Activated T-helper 2 cell treated with anti-CD3 and anti-CD28 coated beads, Interferon-gamma antibody, Interleukin-2, Interleukin-4, amounts not matched to agents 10 μg/mL and 5 μg/mL and 100 μg/mL, durations not matched to agents 14 hours and 24 hours and 36 hours (primary cell): ENCODE results near the gene CHRD. TPM values are rescaled to one million over a fixed set of nuclear protein-coding genes. Genes with fewer than 3 reads are reported as not detected.

Experiments
- DNase-seq: peaks from one replicate; pipeline ENCODE4 v3.0.0; 2021; ENCODE audit warnings: low spot score
- H3K27ac Mint-ChIP-seq: one replicate; pipeline ENCODE4 v1.8.0; 2021; ENCODE audit warnings: mixed read lengths
- H3K27me3 Mint-ChIP-seq: one replicate; pipeline ENCODE4 v1.8.0; 2021; ENCODE audit warnings: low read depth, mixed read lengths
- H3K36me3 Mint-ChIP-seq: one replicate; pipeline ENCODE4 v1.8.0; 2021; ENCODE audit warnings: low read depth, mixed read lengths
- H3K4me1 Mint-ChIP-seq: one replicate; pipeline ENCODE4 v1.8.0; 2021; ENCODE audit warnings: low read depth, mixed read lengths
- H3K4me3 Mint-ChIP-seq: one replicate; pipeline ENCODE4 v1.8.0; 2021; ENCODE audit warnings: low read depth, mild to moderate bottlenecking, moderate library complexity, mixed read lengths
- H3K9me3 Mint-ChIP-seq: one replicate; pipeline ENCODE4 v1.8.0; 2021; ENCODE audit warnings: mixed read lengths
- intact Hi-C: fragments of 100-400 bp; cut with micrococcal nuclease; formaldehyde crosslinking; loops from one replicate; pipeline ENCODE4 v1.15.1; 2023
- total RNA-seq: library from RNA; stranded (reverse); gene quantifications from 2 replicates; pipeline ENCODE4 v1.2.3, GENCODE V29; 2022

The CHRD gene
- total RNA-seq, 1 donor from 2014 or later = not detected

GRCh38 chr3:184384856-184385422, 5.1 kb downstream of the CHRD start:
- intact Hi-C loops = no loop called here

GRCh38 chr3:184386047-184386806, 6.4 kb downstream of the CHRD start:
- peaks cover 35% of the 10 kb centered on the region for H3K27me3 Mint-ChIP-seq
- no peak for DNase-seq
- H3K4me1 Mint-ChIP-seq = no peaks in the 10 kb centered on the region
- no peak overlapping the region for H3K27ac Mint-ChIP-seq
- H3K4me3 Mint-ChIP-seq = no peak overlapping the region
- intact Hi-C loops = no loop called here
- H3K36me3 Mint-ChIP-seq = no peaks in the 10 kb centered on the region
- H3K9me3 Mint-ChIP-seq = no peaks in the 10 kb centered on the region

More at GRCh38 chr3:184384856-184385422, 5.1 kb downstream of the CHRD start:
- no peaks in the 10 kb centered on the region for H3K36me3 Mint-ChIP-seq
- peaks cover 4% of the 10 kb centered on the region for H3K4me1 Mint-ChIP-seq
- H3K27me3 Mint-ChIP-seq = peaks cover 30% of the 10 kb centered on the region
- H3K9me3 Mint-ChIP-seq = no peaks in the 10 kb centered on the region
- no peak overlapping the region for H3K4me3 Mint-ChIP-seq
- no peak for DNase-seq
- no peak overlapping the region for H3K27ac Mint-ChIP-seq

- no peaks in the 10 kb centered on the region for H3K9me3 Mint-ChIP-seq
- peaks cover 31% of the 10 kb centered on the region for H3K27me3 Mint-ChIP-seq
- H3K36me3 Mint-ChIP-seq = no peaks in the 10 kb centered on the region
- no peak overlapping the region for H3K4me3 Mint-ChIP-seq
- no peak overlapping the region for H3K27ac Mint-ChIP-seq
- intact Hi-C loops = no loop called here
- H3K4me1 Mint-ChIP-seq = no peaks in the 10 kb centered on the region
- DNase-seq = no peak
These were observed 7.4 kb downstream of the CHRD start for GRCh38 chr3:184387174-184387714.

GRCh38 chr3:184388164-184388935, 8.5 kb downstream of the CHRD start:
- no peaks in the 10 kb centered on the region for H3K9me3 Mint-ChIP-seq
- H3K27me3 Mint-ChIP-seq = peaks cover 23% of the 10 kb centered on the region
- no peaks in the 10 kb centered on the region for H3K4me1 Mint-ChIP-seq
- intact Hi-C loops = no loop called here
- H3K36me3 Mint-ChIP-seq = no peaks in the 10 kb centered on the region
- H3K27ac Mint-ChIP-seq = no peak overlapping the region
- DNase-seq = no peak
- no peak overlapping the region for H3K4me3 Mint-ChIP-seq

- intact Hi-C loops = no loop called here
These were observed 9.0 kb downstream of the CHRD start for GRCh38 chr3:184388936-184389230.

GRCh38 chr3:184389384-184389783, 9.5 kb downstream of the CHRD start:
- no peak overlapping the region for H3K27ac Mint-ChIP-seq
- H3K4me1 Mint-ChIP-seq = no peaks in the 10 kb centered on the region
- no peak for DNase-seq
- H3K4me3 Mint-ChIP-seq = no peak overlapping the region
- H3K27me3 Mint-ChIP-seq = peaks cover 25% of the 10 kb centered on the region
- intact Hi-C loops = no loop called here
- H3K9me3 Mint-ChIP-seq = no peaks in the 10 kb centered on the region
- no peaks in the 10 kb centered on the region for H3K36me3 Mint-ChIP-seq

More at GRCh38 chr3:184388936-184389230, 9.0 kb downstream of the CHRD start:
- Mint-ChIP-seq H3K36me3 (no peaks in the 10 kb centered on the region), H3K27ac (no peak overlapping the region), H3K27me3 (peaks cover 24% of the 10 kb centered on the region), H3K4me3 (no peak overlapping the region), H3K4me1 (no peaks in the 10 kb centered on the region), H3K9me3 (no peaks in the 10 kb centered on the region)
- no peak for DNase-seq

GRCh38 chr3:184389935-184390528, 10.2 kb downstream of the CHRD start:
- Mint-ChIP-seq H3K4me3 (no peak overlapping the region), H3K9me3 (no peaks in the 10 kb centered on the region), H3K4me1 (no peaks in the 10 kb centered on the region), H3K36me3 (no peaks in the 10 kb centered on the region), H3K27ac (no peak overlapping the region), H3K27me3 (peaks cover 22% of the 10 kb centered on the region)
- intact Hi-C loops = no loop called here
- no peak for DNase-seq

GRCh38 chr3:184391266-184391665, 11.4 kb downstream of the CHRD start:
- intact Hi-C loops = no loop called here

GRCh38 chr3:184395320-184395660, 15.4 kb downstream of the CHRD start:
- Mint-ChIP-seq H3K27me3 (peaks cover 18% of the 10 kb centered on the region), H3K9me3 (no peaks in the 10 kb centered on the region), H3K27ac (no peak overlapping the region), H3K36me3 (no peaks in the 10 kb centered on the region), H3K4me3 (no peak overlapping the region), H3K4me1 (no peaks in the 10 kb centered on the region)
- DNase-seq = no peak
- intact Hi-C loops = no loop called here

More at GRCh38 chr3:184391266-184391665, 11.4 kb downstream of the CHRD start:
- no peaks in the 10 kb centered on the region for H3K36me3 Mint-ChIP-seq
- H3K4me3 Mint-ChIP-seq = no peak overlapping the region
- H3K4me1 Mint-ChIP-seq = no peaks in the 10 kb centered on the region
- H3K9me3 Mint-ChIP-seq = no peaks in the 10 kb centered on the region
- H3K27ac Mint-ChIP-seq = no peak overlapping the region
- no peak for DNase-seq
- H3K27me3 Mint-ChIP-seq = peaks cover 22% of the 10 kb centered on the region

GRCh38 chr3:184399410-184399809, 19.6 kb downstream of the CHRD start:
- Mint-ChIP-seq H3K4me1 (no peaks in the 10 kb centered on the region), H3K9me3 (no peaks in the 10 kb centered on the region), H3K27me3 (peaks cover 20% of the 10 kb centered on the region), H3K4me3 (no peak overlapping the region), H3K36me3 (no peaks in the 10 kb centered on the region), H3K27ac (no peak overlapping the region)
- intact Hi-C loops = no loop called here
- no peak for DNase-seq

- Mint-ChIP-seq H3K9me3 (no peaks in the 10 kb centered on the region), H3K27me3 (peaks cover 20% of the 10 kb centered on the region), H3K36me3 (no peaks in the 10 kb centered on the region), H3K27ac (no peak overlapping the region), H3K4me3 (no peak overlapping the region), H3K4me1 (no peaks in the 10 kb centered on the region)
- intact Hi-C loops = no loop called here
- DNase-seq = no peak
These were observed 25.5 kb downstream of the CHRD start for GRCh38 chr3:184405075-184406030.

- Mint-ChIP-seq H3K4me3 (no peak overlapping the region), H3K36me3 (no peaks in the 10 kb centered on the region), H3K27ac (no peak overlapping the region), H3K27me3 (peaks cover 5% of the 10 kb centered on the region), H3K4me1 (no peaks in the 10 kb centered on the region), H3K9me3 (no peaks in the 10 kb centered on the region)
- intact Hi-C loops = no loop called here
- DNase-seq = no peak
These were observed 29.6 kb downstream of the CHRD start for GRCh38 chr3:184409331-184409926.
